CD4-positive, alpha-beta memory T cell (primary cell): ENCODE measurements around the gene RTN1. TPM values are rescaled to one million over a fixed set of nuclear protein-coding genes. Genes with fewer than 3 reads are reported as not detected.

Experiments
- CTCF ChIA-PET: fragments of 350-600 bp; sonication (Branson Sonifier 250); formaldehyde crosslinking; loops from one replicate; lab custom pipeline; 2021; ENCODE audit warnings: inconsistent platforms; ENCODE audit not compliant: partially characterized antibody; lab: Charles Lee
- POLR2A ChIA-PET: fragments of 350-600 bp; sonication (Branson Sonifier 250); formaldehyde crosslinking; loops from one replicate; lab custom pipeline; 2021; ENCODE audit not compliant: partially characterized antibody; lab: Charles Lee
- DNase-seq, 5 donors: peaks; one replicate each; pipeline versions ENCODE4 v3.0.0 to v3.0.0-alpha.2; 2020 to 2022; ENCODE audit warnings: mixed read lengths in 1 of 5
- H3K27ac ChIP-seq: one replicate; pipeline ENCODE4 v1.7.0; 2013; ENCODE audit warnings: low read depth, low read length
- H3K27me3 ChIP-seq: 2 replicates; pipeline ENCODE4 v1.7.0; 2013; ENCODE audit warnings: mild to moderate bottlenecking, low read length, moderate library complexity; ENCODE audit not compliant: insufficient read depth
- H3K36me3 ChIP-seq: 2 replicates; pipeline ENCODE4 v1.7.0; 2013; ENCODE audit warnings: mild to moderate bottlenecking, low read length, moderate library complexity; ENCODE audit not compliant: insufficient read depth
- H3K4me1 ChIP-seq: 2 replicates; pipeline ENCODE4 v1.7.0; 2013; ENCODE audit warnings: mild to moderate bottlenecking, low read length, moderate library complexity; ENCODE audit not compliant: insufficient read depth
- H3K4me3 ChIP-seq, 2 donors: one replicate each; pipeline ENCODE4 v1.7.0; 2013; ENCODE audit warnings: low read length in 2 of 2, mild to moderate bottlenecking in 1 of 2
- H3K9me3 ChIP-seq, 2 donors: one replicate each; pipeline ENCODE4 v1.7.0; 2013; ENCODE audit warnings: low read length in 2 of 2, control low read depth in 1 of 2; ENCODE audit not compliant: control insufficient read depth in 1 of 2
- H3K27ac Mint-ChIP-seq, 7 donors: one replicate each; pipeline ENCODE4 v1.8.0; 2020 to 2021; ENCODE audit warnings: mixed read lengths in 7 of 7, mild to moderate bottlenecking in 6 of 7, inconsistent platforms in 3 of 7, moderate library complexity in 3 of 7
- H3K27me3 Mint-ChIP-seq, 2 donors: one replicate each; pipeline ENCODE4 v1.8.0; 2020 to 2021; ENCODE audit warnings: mixed read lengths in 2 of 2
- H3K36me3 Mint-ChIP-seq, 2 donors: one replicate each; pipeline ENCODE4 v1.8.0; 2020 to 2021; ENCODE audit warnings: mixed read lengths in 2 of 2, inconsistent platforms in 1 of 2, mild to moderate bottlenecking in 1 of 2
- H3K4me1 Mint-ChIP-seq, 4 donors: one replicate each; pipeline ENCODE4 v1.8.0; 2020 to 2021; ENCODE audit warnings: mixed read lengths in 4 of 4, mild to moderate bottlenecking in 1 of 4
- H3K4me3 Mint-ChIP-seq, 8 donors: one replicate each; pipeline ENCODE4 v1.8.0; 2020 to 2021; ENCODE audit warnings: mixed read lengths in 8 of 8, mild to moderate bottlenecking in 7 of 8, moderate library complexity in 6 of 8, inconsistent platforms in 3 of 8
- H3K9me3 Mint-ChIP-seq, 8 donors: one replicate each; pipeline ENCODE4 v1.8.0; 2020 to 2021; ENCODE audit warnings: mixed read lengths in 8 of 8, mild to moderate bottlenecking in 5 of 8, inconsistent platforms in 3 of 8, moderate library complexity in 1 of 8
- intact Hi-C: fragments of 100-400 bp; cut with micrococcal nuclease; formaldehyde crosslinking; loops from one replicate; pipeline ENCODE4 v1.15.1; 2023
- polyA plus RNA-seq, 2 donors: library from polyadenylated mRNA; unstranded; fragments of 300-500 nt; fragmentation: Illumina TruSeq; gene quantifications; one replicate each; pipeline ENCODE4 v1.2.3, GENCODE V29; 2021
- total RNA-seq, 2 experiments: library from RNA; stranded (reverse); gene quantifications; one replicate each; pipeline ENCODE4 v1.2.3, GENCODE V29; 2021

The RTN1 gene
- total and polyA plus RNA-seq, 4 experiments from 2014 or later, result 0.39 TPM; not detected in 3

- H3K4me1 ChIP-seq, result no peaks in the 10 kb centered on the region
- peaks cover 24 to 31% of the 10 kb centered on the region in 2 donors for H3K27me3 Mint-ChIP-seq
- no peak for DNase-seq
Measured at GRCh38 chr14:59632381-59632780, 238.2 kb downstream of the RTN1 start.

GRCh38 chr14:59631237-59631636, 239.3 kb downstream of the RTN1 start:
- DNase-seq, result no peak
- no peak overlapping the region for H3K4me3 Mint-ChIP-seq
- Histone ChIP-seq H3K4me1 (no peaks in the 10 kb centered on the region), H3K27me3 (no peaks in the 10 kb centered on the region), H3K36me3 (no peaks in the 10 kb centered on the region), H3K4me3 (no peak overlapping the region), H3K27ac (no peak overlapping the region), H3K9me3 (no peaks in the 10 kb centered on the region)
- H3K27ac Mint-ChIP-seq, result no peak overlapping the region
- ChIA-PET CTCF (no interaction called here), POLR2A (no interaction called here)
- peaks cover 0 to 3% (median 0%) of the 10 kb centered on the region in 8 donors for H3K9me3 Mint-ChIP-seq
- peaks cover 29 to 34% of the 10 kb centered on the region in 2 donors for H3K27me3 Mint-ChIP-seq
- H3K4me1 Mint-ChIP-seq, result peaks cover 0 to 5% (median 2%) of the 10 kb centered on the region in 4 donors
- H3K36me3 Mint-ChIP-seq, result no peaks in the 10 kb centered on the region
- intact Hi-C loops, result no loop called here

More at GRCh38 chr14:59632381-59632780, 238.2 kb downstream of the RTN1 start:
- CTCF ChIA-PET, result interaction anchor here (0.9 to 1.8 kb wide), 2 partner anchors 9 to 553 kb away, joined by 3 to 6 read pairs; no protein-coding TSS in a partner anchor
- H3K4me3 Mint-ChIP-seq, result no peak overlapping the region
- H3K27ac Mint-ChIP-seq, result no peak overlapping the region
- Histone ChIP-seq H3K4me3 (no peak overlapping the region), H3K9me3 (no peaks in the 10 kb centered on the region), H3K27me3 (no peaks in the 10 kb centered on the region), H3K27ac (no peak overlapping the region), H3K36me3 (no peaks in the 10 kb centered on the region)
- H3K4me1 Mint-ChIP-seq, result peaks cover 0 to 5% (median 2%) of the 10 kb centered on the region in 4 donors
- intact Hi-C loops, result loop anchor here (2.0 kb wide), 1 partner anchor 552 kb away; no protein-coding TSS in a partner anchor
- H3K9me3 Mint-ChIP-seq, result peaks cover 0 to 2% (median 0%) of the 10 kb centered on the region in 8 donors
- POLR2A ChIA-PET, result no interaction called here
- no peaks in the 10 kb centered on the region for H3K36me3 Mint-ChIP-seq

- H3K4me3 Mint-ChIP-seq, result peak overlapping the region in 2 of 8 donors; percentile 9 to 35
- POLR2A ChIA-PET, result no interaction called here
- Histone ChIP-seq H3K4me1 (no peaks in the 10 kb centered on the region), H3K9me3 (no peaks in the 10 kb centered on the region), H3K36me3 (no peaks in the 10 kb centered on the region), H3K27ac (no peak overlapping the region), H3K4me3 (no peak overlapping the region), H3K27me3 (no peaks in the 10 kb centered on the region)
- H3K27me3 Mint-ChIP-seq, result peaks cover 29 to 34% of the 10 kb centered on the region in 2 donors
- H3K27ac Mint-ChIP-seq, result no peak overlapping the region
- peaks cover 0 to 5% (median 2%) of the 10 kb centered on the region in 4 donors for H3K4me1 Mint-ChIP-seq
- H3K9me3 Mint-ChIP-seq, result peaks cover 0 to 3% (median 0%) of the 10 kb centered on the region in 8 donors
- H3K36me3 Mint-ChIP-seq, result no peaks in the 10 kb centered on the region
- CTCF ChIA-PET, result interaction anchor here (1.3 kb wide), 1 partner anchor 48 kb away, joined by 3 read pairs; no protein-coding TSS in a partner anchor
- no peak for DNase-seq
- intact Hi-C loops, result no loop called here
Measured at GRCh38 chr14:59630288-59630963, 240.2 kb downstream of the RTN1 start.

GRCh38 chr14:59629444-59630287, 240.9 kb downstream of the RTN1 start:
- H3K27ac Mint-ChIP-seq, result no peak overlapping the region
- H3K36me3 Mint-ChIP-seq, result no peaks in the 10 kb centered on the region
- POLR2A ChIA-PET, result no interaction called here
- intact Hi-C loops, result no loop called here
- H3K27me3 Mint-ChIP-seq, result peaks cover 29 to 34% of the 10 kb centered on the region in 2 donors
- H3K27ac ChIP-seq, result no peak overlapping the region
- no peaks in the 10 kb centered on the region for H3K36me3 ChIP-seq
- H3K4me3 ChIP-seq, result no peak overlapping the region
- no peak overlapping the region for H3K4me3 Mint-ChIP-seq
- no peaks in the 10 kb centered on the region for H3K9me3 ChIP-seq
- no peaks in the 10 kb centered on the region for H3K27me3 ChIP-seq
- H3K4me1 Mint-ChIP-seq, result peaks cover 0 to 5% (median 2%) of the 10 kb centered on the region in 4 donors
- DNase-seq, result no peak
- peaks cover 0 to 3% (median 0%) of the 10 kb centered on the region in 8 donors for H3K9me3 Mint-ChIP-seq
- CTCF ChIA-PET, result interaction anchor here (1.3 kb wide), 1 partner anchor 48 kb away, joined by 3 read pairs; no protein-coding TSS in a partner anchor
- H3K4me1 ChIP-seq, result no peaks in the 10 kb centered on the region

- Mint-ChIP-seq H3K36me3 (no peaks in the 10 kb centered on the region), H3K9me3 (peaks cover 0 to 3% (median 0%) of the 10 kb centered on the region in 8 donors), H3K4me3 (no peak overlapping the region), H3K27me3 (peaks cover 25 to 26% of the 10 kb centered on the region in 2 donors), H3K4me1 (peaks cover 0 to 5% (median 2%) of the 10 kb centered on the region in 4 donors), H3K27ac (no peak overlapping the region)
- no peaks in the 10 kb centered on the region for H3K27me3 ChIP-seq
- H3K4me1 ChIP-seq, result no peaks in the 10 kb centered on the region
- H3K9me3 ChIP-seq, result no peaks in the 10 kb centered on the region
- intact Hi-C loops, result no loop called here
- no peak for DNase-seq
- H3K36me3 ChIP-seq, result no peaks in the 10 kb centered on the region
- no peak overlapping the region for H3K27ac ChIP-seq
- H3K4me3 ChIP-seq, result no peak overlapping the region
- ChIA-PET CTCF (no interaction called here), POLR2A (no interaction called here)
Measured at GRCh38 chr14:59627011-59627520, 243.5 kb downstream of the RTN1 start.

- H3K27me3 Mint-ChIP-seq, result peaks cover 8 to 17% of the 10 kb centered on the region in 2 donors
- H3K27ac ChIP-seq, result no peak overlapping the region
- H3K4me3 Mint-ChIP-seq, result no peak overlapping the region
- H3K4me1 Mint-ChIP-seq, result no peaks in the 10 kb centered on the region
- no peaks in the 10 kb centered on the region for H3K36me3 ChIP-seq
- peaks cover 0 to 3% (median 0%) of the 10 kb centered on the region in 8 donors for H3K9me3 Mint-ChIP-seq
- H3K27me3 ChIP-seq, result no peaks in the 10 kb centered on the region
- ChIA-PET POLR2A (no interaction called here), CTCF (no interaction called here)
- no peaks in the 10 kb centered on the region for H3K9me3 ChIP-seq
- H3K4me1 ChIP-seq, result no peaks in the 10 kb centered on the region
- no peak overlapping the region for H3K4me3 ChIP-seq
- intact Hi-C loops, result no loop called here
- H3K27ac Mint-ChIP-seq, result no peak overlapping the region
- H3K36me3 Mint-ChIP-seq, result no peaks in the 10 kb centered on the region
- DNase-seq, result no peak
Measured at GRCh38 chr14:59622631-59623030, 247.9 kb downstream of the RTN1 start.

GRCh38 chr14:59619061-59619460, 251.5 kb downstream of the RTN1 start:
- no peak overlapping the region for H3K27ac ChIP-seq
- no peaks in the 10 kb centered on the region for H3K9me3 ChIP-seq
- Mint-ChIP-seq H3K9me3 (peaks cover 0 to 2% (median 0%) of the 10 kb centered on the region in 8 donors), H3K27me3 (peaks cover 4 to 12% of the 10 kb centered on the region in 2 donors), H3K27ac (peak overlapping the region in 1 of 7 donors; percentile 0), H3K4me3 (no peak overlapping the region), H3K36me3 (no peaks in the 10 kb centered on the region), H3K4me1 (no peaks in the 10 kb centered on the region)
- ChIA-PET POLR2A (no interaction called here), CTCF (no interaction called here)
- no peaks in the 10 kb centered on the region for H3K27me3 ChIP-seq
- no peaks in the 10 kb centered on the region for H3K4me1 ChIP-seq
- intact Hi-C loops, result no loop called here
- no peaks in the 10 kb centered on the region for H3K36me3 ChIP-seq
- DNase-seq, result no peak
- H3K4me3 ChIP-seq, result no peak overlapping the region
